Gastrocnemius medialis (tissue), 4 donors: ENCODE measurements around the gene OR2V2.

Experiments used
- CTCF ChIP-seq, 5 experiments: fragments of 450-650 bp in 3 of 5; fragments of 200-600 bp in 2 of 5; sonication (generic) in 2 of 5; IDR thresholded peaks in 4 of 5; conservative IDR thresholded peaks in 1 of 5; 1 replicate in 4 of 5; 2 replicates in 1 of 5; pipeline ENCODE4 v1.5.1; 2016 to 2019; ENCODE audit warnings: antibody characterized with exemption in 5 of 5, mild to moderate bottlenecking in 3 of 5, moderate library complexity in 3 of 5
- POLR2A ChIP-seq, 2 donors: fragments of 450-650 bp; IDR thresholded peaks; one replicate each; pipeline ENCODE4 v1.6.1; 2017; ENCODE audit warnings: antibody characterized with exemption in 2 of 2, mild to moderate bottlenecking in 2 of 2, moderate library complexity in 2 of 2

GRCh38 chr5:181199881-181200638, 52.7 kb downstream of the OR2V2 start:
- TF ChIP-seq CTCF (IDR thresholded peaks at IDR 0.05 in 4 of 5, conservative IDR thresholded peaks at IDR 0.05 in 1 of 5) (no peak), POLR2A (IDR thresholded peaks at IDR 0.05) (no peak)
